Caco-2 (cell line): ENCODE measurements around the gene A4GALT. TPM values are rescaled to one million over a fixed set of nuclear protein-coding genes. Genes with fewer than 3 reads are reported as not detected.

ENCODE experiments used
- BruUV-seq: library from RNA; stranded (reverse); fragments of 400-500 nt; replicated peaks from 2 replicates; lab custom pipeline; 2021; lab: Mats Ljungman, UMichigan
- CTCF ChIA-PET: fragments of 300-600 bp; sonication (Branson Sonifier 250); formaldehyde crosslinking; loops from one replicate; lab custom pipeline; 2022; ENCODE audit warnings: antibody characterized with exemption; lab: Charles Lee
- POLR2A ChIA-PET: fragments of 300-600 bp; sonication (Branson Sonifier 250); formaldehyde crosslinking; loops from one replicate; lab custom pipeline; 2022; ENCODE audit warnings: antibody characterized with exemption; lab: Charles Lee
- DNase-seq, 2 experiments: peaks; one replicate each; pipeline versions ENCODE4 v3.0.0 to v3.0.0-alpha.2; 2020 to 2022
- H3K27me3 ChIP-seq: replicated peaks from 2 replicates; pipeline ENCODE4 v1.6.0; 2011; ENCODE audit warnings: low read length; ENCODE audit not compliant: control insufficient read depth, insufficient read depth
- H3K36me3 ChIP-seq: 2 replicates; pipeline ENCODE4 v1.5.1; 2011; ENCODE audit warnings: low read length; ENCODE audit not compliant: control insufficient read depth, insufficient read depth
- H3K4me1 ChIP-seq: fragments of 250-450 bp; sonication (Bioruptor Pico); 2 replicates; pipeline ENCODE4 v1.5.1; 2020; ENCODE audit warnings: mild to moderate bottlenecking
- H3K4me3 ChIP-seq: 2 replicates; pipeline ENCODE4 v1.5.1; 2011; ENCODE audit warnings: low read depth, mild to moderate bottlenecking, control low read depth, low read length
- H3K9me3 ChIP-seq: fragments of 250-450 bp; sonication (Bioruptor Pico); 2 replicates; pipeline ENCODE4 v1.5.1; 2020; ENCODE audit warnings: mild to moderate bottlenecking, moderate library complexity
- H3K27ac Mint-ChIP-seq: one replicate; pipeline ENCODE4 v1.8.0; 2022; ENCODE audit warnings: mixed read lengths; ENCODE audit not compliant: unreplicated experiment
- H3K27me3 Mint-ChIP-seq: one replicate; pipeline ENCODE4 v1.8.0; 2022; ENCODE audit warnings: mixed read lengths; ENCODE audit not compliant: insufficient read depth, unreplicated experiment
- H3K36me3 Mint-ChIP-seq: one replicate; pipeline ENCODE4 v1.8.0; 2022; ENCODE audit warnings: mild to moderate bottlenecking, mixed read lengths; ENCODE audit not compliant: insufficient read depth, unreplicated experiment
- H3K4me1 Mint-ChIP-seq: one replicate; pipeline ENCODE4 v1.8.0; 2022; ENCODE audit warnings: low read depth, mixed read lengths; ENCODE audit not compliant: unreplicated experiment
- H3K4me3 Mint-ChIP-seq: one replicate; pipeline ENCODE4 v1.8.0; 2022; ENCODE audit warnings: mild to moderate bottlenecking, moderate library complexity, mixed read lengths; ENCODE audit not compliant: unreplicated experiment
- H3K9me3 Mint-ChIP-seq: one replicate; pipeline ENCODE4 v1.8.0; 2022; ENCODE audit warnings: mixed read lengths; ENCODE audit not compliant: unreplicated experiment
- intact Hi-C: fragments of 100-400 bp; cut with micrococcal nuclease; formaldehyde crosslinking; loops from one replicate; pipeline ENCODE4 v1.10.0; 2022; ENCODE audit not compliant: unreplicated experiment
- total RNA-seq: library from RNA; stranded (reverse); gene quantifications from 2 replicates; pipeline ENCODE4 v1.2.3, GENCODE V29; 2022
- TF ChIP-seq, protein P1 (sequence below), 2 experiments: fragments of 200-600 bp in 1 of 2; IDR thresholded peaks; 1 replicate in 1 of 2; 2 replicates in 1 of 2; pipeline versions ENCODE4 v1.5.1 to v1.8.0; 2011 to 2022; ENCODE audit warnings: antibody characterized with exemption in 1 of 2, control low read depth in 1 of 2, inconsistent platforms in 1 of 2, low read depth in 1 of 2, low read length in 1 of 2, mild to moderate bottlenecking in 1 of 2, moderate library complexity in 1 of 2; ENCODE audit not compliant: insufficient read depth in 1 of 2, severe bottlenecking in 1 of 2, unreplicated experiment in 1 of 2

The A4GALT gene
- total RNA-seq, 1 experiment from 2014 or later = 16.2 TPM

DNA sequence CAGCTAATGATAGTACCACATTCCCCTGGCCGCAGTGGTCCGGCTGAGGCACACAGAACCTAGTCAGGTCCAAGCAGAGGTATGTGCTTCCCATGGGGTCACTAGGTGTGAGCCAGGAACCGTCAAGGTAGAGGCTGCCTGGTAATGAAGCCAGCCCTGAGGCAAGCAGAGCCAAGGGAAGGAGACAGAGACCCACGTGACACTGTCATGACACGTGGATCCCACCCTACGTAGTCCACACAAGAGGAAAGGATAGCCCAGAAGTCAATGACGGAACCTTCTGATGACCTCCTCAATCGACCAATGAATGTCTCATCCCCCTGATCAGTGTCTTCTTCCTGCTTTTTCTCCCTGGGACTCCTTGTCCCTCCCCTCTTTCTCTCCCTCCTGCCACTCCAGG lies 19.0 kb downstream of the A4GALT start:
- no peak overlapping the region for H3K27ac Mint-ChIP-seq
- no TSS peak for BruUV-seq

DNA sequence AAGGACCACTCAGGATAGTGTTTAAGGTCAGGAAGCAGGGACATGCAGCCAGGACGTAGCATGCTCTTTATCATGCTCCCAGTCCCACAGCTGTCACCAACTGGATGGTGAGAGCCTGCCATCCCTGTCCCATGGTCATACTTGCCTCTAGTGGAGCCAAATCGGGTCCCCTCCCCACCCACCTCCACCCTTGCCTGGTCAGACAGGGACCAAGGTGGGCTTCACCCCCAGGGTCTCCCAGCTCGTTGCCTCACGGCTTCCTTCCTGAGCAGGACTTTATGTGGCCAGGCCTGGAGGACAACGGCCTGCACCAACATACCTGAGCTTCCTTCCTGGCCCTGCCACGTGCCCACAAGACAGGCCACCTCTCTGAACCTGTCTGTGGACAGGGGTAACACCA lies 19.8 kb downstream of the A4GALT start:
- H3K27me3 Mint-ChIP-seq = no peaks in the 10 kb centered on the region
- intact Hi-C loops = no loop called here
- no peaks in the 10 kb centered on the region for H3K9me3 Mint-ChIP-seq
- Histone ChIP-seq H3K4me1 (peaks cover 23% of the 10 kb centered on the region), H3K36me3 (no peaks in the 10 kb centered on the region), H3K27me3 (no peaks in the 10 kb centered on the region), H3K9me3 (no peaks in the 10 kb centered on the region), H3K4me3 (no peak overlapping the region)
- DNase-seq = no peak
- ChIA-PET POLR2A (no interaction called here), CTCF (no interaction called here)
- H3K4me1 Mint-ChIP-seq = peaks cover 6% of the 10 kb centered on the region
- TF ChIP-seq, protein P1, sequence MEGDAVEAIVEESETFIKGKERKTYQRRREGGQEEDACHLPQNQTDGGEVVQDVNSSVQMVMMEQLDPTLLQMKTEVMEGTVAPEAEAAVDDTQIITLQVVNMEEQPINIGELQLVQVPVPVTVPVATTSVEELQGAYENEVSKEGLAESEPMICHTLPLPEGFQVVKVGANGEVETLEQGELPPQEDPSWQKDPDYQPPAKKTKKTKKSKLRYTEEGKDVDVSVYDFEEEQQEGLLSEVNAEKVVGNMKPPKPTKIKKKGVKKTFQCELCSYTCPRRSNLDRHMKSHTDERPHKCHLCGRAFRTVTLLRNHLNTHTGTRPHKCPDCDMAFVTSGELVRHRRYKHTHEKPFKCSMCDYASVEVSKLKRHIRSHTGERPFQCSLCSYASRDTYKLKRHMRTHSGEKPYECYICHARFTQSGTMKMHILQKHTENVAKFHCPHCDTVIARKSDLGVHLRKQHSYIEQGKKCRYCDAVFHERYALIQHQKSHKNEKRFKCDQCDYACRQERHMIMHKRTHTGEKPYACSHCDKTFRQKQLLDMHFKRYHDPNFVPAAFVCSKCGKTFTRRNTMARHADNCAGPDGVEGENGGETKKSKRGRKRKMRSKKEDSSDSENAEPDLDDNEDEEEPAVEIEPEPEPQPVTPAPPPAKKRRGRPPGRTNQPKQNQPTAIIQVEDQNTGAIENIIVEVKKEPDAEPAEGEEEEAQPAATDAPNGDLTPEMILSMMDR (IDR thresholded peaks at IDR 0.05; ENCODE audit: insufficient read depth in 1 of 2, low read depth in 1 of 2, low read length in 1 of 2, severe bottlenecking in 1 of 2, unreplicated experiment in 1 of 2) = no peak
- no peak overlapping the region for H3K27ac Mint-ChIP-seq
- H3K4me3 Mint-ChIP-seq = no peak overlapping the region
- H3K36me3 Mint-ChIP-seq = no peaks in the 10 kb centered on the region
- no TSS peak for BruUV-seq

More for the DNA sequence above, 19.0 kb downstream of the A4GALT start:
- TF ChIP-seq, protein P1 (IDR thresholded peaks at IDR 0.05; ENCODE audit: insufficient read depth in 1 of 2, low read depth in 1 of 2, low read length in 1 of 2, severe bottlenecking in 1 of 2, unreplicated experiment in 1 of 2) = no peak
- peaks cover 6% of the 10 kb centered on the region for H3K4me1 Mint-ChIP-seq
- ChIA-PET POLR2A (no interaction called here), CTCF (no interaction called here)
- intact Hi-C loops = no loop called here
- no peaks in the 10 kb centered on the region for H3K9me3 ChIP-seq
- no peak for DNase-seq
- peaks cover 22% of the 10 kb centered on the region for H3K4me1 ChIP-seq
- H3K36me3 Mint-ChIP-seq = no peaks in the 10 kb centered on the region
- no peaks in the 10 kb centered on the region for H3K27me3 Mint-ChIP-seq
- H3K27me3 ChIP-seq = no peaks in the 10 kb centered on the region
- no peaks in the 10 kb centered on the region for H3K36me3 ChIP-seq
- no peak overlapping the region for H3K4me3 ChIP-seq
- H3K4me3 Mint-ChIP-seq = no peak overlapping the region
- H3K9me3 Mint-ChIP-seq = no peaks in the 10 kb centered on the region

DNA sequence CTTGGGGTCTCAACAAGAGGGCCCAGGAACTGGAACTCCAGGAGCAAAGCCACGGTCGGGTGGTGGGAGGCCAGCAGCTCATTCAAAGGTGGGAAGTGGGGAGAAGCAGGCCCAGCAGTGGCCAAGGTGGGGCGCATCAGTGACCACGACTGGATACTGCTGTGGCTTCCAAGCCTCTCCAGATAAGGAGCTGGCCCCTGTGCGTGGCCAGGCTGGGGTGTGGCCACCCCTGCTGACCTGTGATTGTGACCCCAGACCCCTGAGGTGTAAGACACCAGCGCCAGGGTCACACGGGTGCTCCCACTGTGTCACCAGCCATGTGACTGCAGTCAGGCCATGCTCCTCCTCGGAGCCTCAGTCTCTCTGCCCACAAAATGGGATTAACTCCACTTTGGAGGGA lies 20.3 kb downstream of the A4GALT start:
- H3K4me1 Mint-ChIP-seq = peaks cover 6% of the 10 kb centered on the region
- CTCF ChIA-PET = no interaction called here
- no peaks in the 10 kb centered on the region for H3K36me3 Mint-ChIP-seq
- H3K4me1 ChIP-seq = peaks cover 23% of the 10 kb centered on the region
- BruUV-seq = no TSS peak
- POLR2A ChIA-PET = no interaction called here
- H3K27me3 ChIP-seq = no peaks in the 10 kb centered on the region
- no peaks in the 10 kb centered on the region for H3K27me3 Mint-ChIP-seq
- H3K9me3 ChIP-seq = no peaks in the 10 kb centered on the region
- TF ChIP-seq, protein P1 (IDR thresholded peaks at IDR 0.05; ENCODE audit: insufficient read depth in 1 of 2, low read depth in 1 of 2, low read length in 1 of 2, severe bottlenecking in 1 of 2, unreplicated experiment in 1 of 2) = no peak
- intact Hi-C loops = no loop called here
- no peaks in the 10 kb centered on the region for H3K9me3 Mint-ChIP-seq
- H3K27ac Mint-ChIP-seq = no peak overlapping the region
- no peak for DNase-seq
- H3K4me3 Mint-ChIP-seq = no peak overlapping the region
- H3K36me3 ChIP-seq = no peaks in the 10 kb centered on the region
- no peak overlapping the region for H3K4me3 ChIP-seq
